ENCODE results near the gene RNU2-63P. TPM values are rescaled to one million over a fixed set of nuclear protein-coding genes. Genes with fewer than 3 reads are reported as not detected.
"Not testable (repeated sequence)": the region's sequence is repeated elsewhere in the genome, so short reads cannot be mapped to it uniquely, and the experiment has no call there.

Gene RNU2-63P
- total and polyA plus RNA-seq, 11 donors = not detected

DNA sequence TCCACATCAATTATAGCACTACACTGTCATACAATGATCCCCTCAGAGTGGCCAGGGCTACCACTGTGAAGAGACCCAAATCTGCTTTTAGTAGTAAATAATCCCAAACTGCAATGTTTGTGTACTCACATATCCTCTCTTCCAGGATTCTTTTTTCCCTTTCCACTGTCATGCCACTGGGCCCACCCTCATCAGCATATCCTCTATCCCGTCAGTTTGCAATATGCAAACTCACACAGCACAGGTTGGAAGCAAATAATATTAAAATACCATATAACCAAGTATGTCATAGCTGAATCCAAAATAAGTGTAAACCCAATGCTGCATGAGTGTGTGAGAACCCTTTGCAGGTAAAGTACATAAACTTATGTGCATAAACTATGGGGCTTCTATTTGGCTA is 28.9 kb downstream of the RNU2-63P start:
- WGBS, 4 donors = no CpG with 5 or more reads among the region's 1 CpG
- DNase-seq; ATAC-seq; H3K4me3 ChIP-seq; H3K27ac ChIP-seq; intact Hi-C loops (cut with DNase I); H3K27me3 ChIP-seq; H3K36me3 ChIP-seq; H3K9me3 ChIP-seq; H3K4me1 ChIP-seq: not testable (repeated sequence)

GRCh38 chr2:87985902-87986301 is 30.4 kb downstream of the RNU2-63P start:
- H3K4me3 ChIP-seq; intact Hi-C loops (cut with DNase I); H3K27ac ChIP-seq; H3K9me3 ChIP-seq; DNase-seq; H3K27me3 ChIP-seq; H3K36me3 ChIP-seq; ATAC-seq; H3K4me1 ChIP-seq: not testable (repeated sequence)
- 74 to 100% (median 76%) methylated on average over 3 to 5 of the region's 5 CpGs for WGBS, 4 donors

- DNase-seq; H3K4me3 ChIP-seq; H3K4me1 ChIP-seq; ATAC-seq; intact Hi-C loops (cut with DNase I); H3K36me3 ChIP-seq; H3K27ac ChIP-seq; H3K9me3 ChIP-seq; H3K27me3 ChIP-seq: not testable (repeated sequence)
- WGBS, 4 donors = no CpG with 5 or more reads among the region's 3 CpGs
Measured at GRCh38 chr2:87981182-87981581, 35.2 kb downstream of the RNU2-63P start.

DNA sequence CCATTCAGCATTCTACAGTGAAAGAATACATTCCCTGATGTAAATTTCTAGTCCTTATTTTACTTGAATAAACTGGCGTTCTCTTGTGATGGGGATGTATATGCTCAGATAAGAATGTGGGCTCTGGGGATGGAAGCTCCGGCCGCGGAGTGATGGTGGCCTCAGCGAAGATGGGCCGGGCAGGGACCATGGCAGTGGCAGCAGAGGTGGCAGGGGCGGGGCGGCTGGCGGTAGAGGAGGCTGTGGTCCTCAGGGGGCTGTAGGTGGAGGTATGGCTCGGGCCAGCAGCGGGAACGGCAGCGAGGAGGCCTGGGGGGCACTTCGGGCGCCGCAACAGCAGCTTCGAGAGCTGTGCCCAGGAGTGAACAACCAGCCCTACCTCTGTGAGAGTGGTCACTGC is 44.0 kb downstream of the RNU2-63P start:
- 85 to 96% methylated on average over 4 of the region's 17 CpGs; no CpG with 5 or more reads in 2 of the 4 donors for WGBS, 4 donors
- H3K36me3 ChIP-seq; H3K27me3 ChIP-seq; H3K27ac ChIP-seq; DNase-seq; intact Hi-C loops (cut with DNase I); H3K4me1 ChIP-seq; H3K4me3 ChIP-seq; H3K9me3 ChIP-seq: not testable (repeated sequence)
- peak in 1 of 4 donors; percentile 33 for ATAC-seq

Other genes starting within 250 kb of the RNU2-63P start
- 1 to 10 TPM in 4 of 9 donors, under 1 TPM in 2, not detected in 3; 0.81 to 4.1 (median 2.2) TPM for gene RGPD2, start 190.8 kb downstream of the RNU2-63P start, total RNA-seq
- gene RGPD2, start 190.8 kb downstream of the RNU2-63P start, polyA plus RNA-seq = 1 to 10 TPM in 1 of 2 donors, under 1 TPM in 1; 0.84 to 1.5 TPM
- gene KRCC1, start 39.2 kb upstream of the RNU2-63P start, total RNA-seq = 10 to 100 TPM; 19.4 to 25.1 (median 21.7) TPM
- 10 to 100 TPM; 18.7 to 19.8 TPM for gene KRCC1, start 39.2 kb upstream of the RNU2-63P start, polyA plus RNA-seq
- gene SMYD1, start 51.3 kb upstream of the RNU2-63P start, total RNA-seq = 100 to 1,000 TPM; 132 to 658 (median 404) TPM
- 100 to 1,000 TPM; 133 to 157 TPM for gene SMYD1, start 51.3 kb upstream of the RNU2-63P start, polyA plus RNA-seq
- not detected for gene FABP1, start 111.5 kb upstream of the RNU2-63P start, total RNA-seq
- gene FABP1, start 111.5 kb upstream of the RNU2-63P start, polyA plus RNA-seq = 1 to 10 TPM in 1 of 2 donors, under 1 TPM in 1; 0.99 to 1.2 TPM
- gene THNSL2, start 153.8 kb upstream of the RNU2-63P start, total RNA-seq = 10 to 100 TPM in 8 of 9 donors, 1 to 10 TPM in 1; 2.4 to 45.0 (median 17.0) TPM
- gene THNSL2, start 153.8 kb upstream of the RNU2-63P start, polyA plus RNA-seq = 10 to 100 TPM in 1 of 2 donors, 1 to 10 TPM in 1; 9.6 to 19.7 TPM